IMR-90 (cell line): ENCODE results near the gene AGBL5. TPM values are rescaled to one million over a fixed set of nuclear protein-coding genes. Genes with fewer than 3 reads are reported as not detected.

Experiments used
- ATAC-seq: fragments of 200-7000 bp; cut with Tn5 transposase; 2 replicates; pipeline ENCODE4 v1.9.1; 2020; ENCODE audit warnings: low read depth, mild to moderate bottlenecking, moderate library complexity
- BruUV-seq: library from RNA; stranded (reverse); fragments of 400-500 nt; replicated peaks from 2 replicates; lab custom pipeline; 2021; lab: Mats Ljungman, UMichigan
- CTCF ChIA-PET: fragments of 300-600 bp; formaldehyde crosslinking; extraction: SDS; loops from one replicate; lab custom pipeline; 2021; ENCODE audit warnings: antibody characterized with exemption; lab: Yijun Ruan, JAX
- POLR2A ChIA-PET: fragments of 300-600 bp; sonication (Branson Sonifier 250); formaldehyde crosslinking; loops from one replicate; lab custom pipeline; 2022; ENCODE audit warnings: antibody characterized with exemption; ENCODE audit not compliant: unreplicated experiment; lab: Charles Lee
- DNase-seq: peaks from one replicate; pipeline ENCODE4 v3.0.0; 2013
- H2AFZ ChIP-seq: replicated peaks from 2 replicates; pipeline ENCODE3; 2013; ENCODE audit warnings: low read length, mild to moderate bottlenecking; ENCODE audit not compliant: poor library complexity
- H2AK5ac ChIP-seq: 2 replicates; pipeline ENCODE4 v1.6.1; 2013; ENCODE audit warnings: low read depth, low read length, inconsistent platforms
- H2AK9ac ChIP-seq: replicated peaks from 2 replicates; pipeline ENCODE3; 2013; ENCODE audit warnings: mild to moderate bottlenecking, low read depth, low read length, moderate library complexity; ENCODE audit not compliant: poor library complexity
- H2BK120ac ChIP-seq: 2 replicates; pipeline ENCODE4 v1.6.1; 2013; ENCODE audit warnings: low read depth, low read length, inconsistent platforms
- H2BK15ac ChIP-seq: 3 replicates; pipeline ENCODE4 v1.6.1; 2013; ENCODE audit warnings: low read depth, low read length, inconsistent platforms
- H2BK20ac ChIP-seq: 2 replicates; pipeline ENCODE4 v1.6.1; 2013; ENCODE audit warnings: low read depth, mild to moderate bottlenecking, inconsistent platforms, low read length, moderate library complexity
- H2BK5ac ChIP-seq: 2 replicates; pipeline ENCODE4 v1.6.1; 2013; ENCODE audit warnings: mild to moderate bottlenecking, low read depth, low read length, inconsistent platforms; ENCODE audit not compliant: poor library complexity, severe bottlenecking
- H3K14ac ChIP-seq: replicated peaks from 2 replicates; pipeline ENCODE4 v1.6.1; 2013; ENCODE audit warnings: low read depth, low read length, inconsistent platforms
- H3K18ac ChIP-seq: 2 replicates; pipeline ENCODE4 v1.6.1; 2013; ENCODE audit warnings: low read depth, low read length, control low read depth
- H3K23ac ChIP-seq: 2 replicates; pipeline ENCODE4 v1.6.1; 2013; ENCODE audit warnings: low read depth, low read length, inconsistent platforms
- H3K27ac ChIP-seq: 2 replicates; pipeline ENCODE4 v1.5.1; 2013; ENCODE audit warnings: mild to moderate bottlenecking, control low read depth, low read length; ENCODE audit not compliant: insufficient read depth
- H3K27me3 ChIP-seq: 2 replicates; pipeline ENCODE4 v1.6.1; 2013; ENCODE audit warnings: low read length; ENCODE audit not compliant: control insufficient read depth, insufficient read depth
- H3K36me3 ChIP-seq: 2 replicates; pipeline ENCODE4 v1.6.1; 2013; ENCODE audit warnings: low read length, mixed read lengths; ENCODE audit not compliant: control insufficient read depth, insufficient read depth
- H3K4ac ChIP-seq: 2 replicates; pipeline ENCODE4 v1.6.1; 2013; ENCODE audit warnings: low read depth, low read length, inconsistent platforms
- H3K4me1 ChIP-seq: 2 replicates; pipeline ENCODE4 v1.6.1; 2013; ENCODE audit warnings: low read length, mixed read lengths; ENCODE audit not compliant: control insufficient read depth, insufficient read depth
- H3K4me2 ChIP-seq: 2 replicates; pipeline ENCODE4 v1.6.1; 2013; ENCODE audit warnings: low read depth, mild to moderate bottlenecking, control low read depth, low read length, moderate library complexity
- H3K4me3 ChIP-seq: 2 replicates; pipeline ENCODE4 v1.5.1; 2013; ENCODE audit warnings: low read depth, mild to moderate bottlenecking, control low read depth, low read length, moderate library complexity; ENCODE audit not compliant: insufficient read depth
- H3K56ac ChIP-seq: 2 replicates; pipeline ENCODE4 v1.6.1; 2013; ENCODE audit warnings: low read length, inconsistent platforms; ENCODE audit not compliant: insufficient read depth; ENCODE audit errors: extremely low read depth
- H3K79me1 ChIP-seq, 2 experiments: 2 replicates each; pipeline ENCODE4 v1.6.1; 2013; ENCODE audit warnings: low read length in 2 of 2, inconsistent platforms in 1 of 2, low read depth in 1 of 2
- H3K9ac ChIP-seq: 2 replicates; pipeline ENCODE4 v1.6.1; 2013; ENCODE audit warnings: low read depth, low read length, control low read depth
- H3K9me1 ChIP-seq: 2 replicates; pipeline ENCODE4 v1.6.1; 2013; ENCODE audit warnings: low read length, inconsistent platforms; ENCODE audit not compliant: insufficient read depth
- H3K9me3 ChIP-seq: 2 replicates; pipeline ENCODE4 v1.6.1; 2013; ENCODE audit warnings: low read length; ENCODE audit not compliant: control insufficient read depth, insufficient read depth
- H4K20me1 ChIP-seq: 2 replicates; pipeline ENCODE4 v1.6.1; 2013; ENCODE audit warnings: low read length, inconsistent platforms; ENCODE audit not compliant: insufficient read depth
- H4K5ac ChIP-seq: 2 replicates; pipeline ENCODE4 v1.6.1; 2013; ENCODE audit warnings: mild to moderate bottlenecking, low read depth, low read length, control low read depth
- H4K8ac ChIP-seq, 2 experiments: 2 replicates each; pipeline ENCODE4 v1.6.1; 2013; ENCODE audit warnings: low read depth in 2 of 2, low read length in 2 of 2, control low read depth in 1 of 2, inconsistent platforms in 1 of 2
- H4K91ac ChIP-seq: 2 replicates; pipeline ENCODE4 v1.6.1; 2013; ENCODE audit warnings: low read depth, low read length, inconsistent platforms; ENCODE audit not compliant: insufficient read depth
- CHD1 ChIP-seq: IDR thresholded peaks from 2 replicates; pipeline ENCODE4 v1.6.1; 2012; ENCODE audit warnings: low read depth, low read length, improper control_type of control experiment
- ELK1 ChIP-seq: fragments of 150-350 bp; IDR thresholded peaks from 2 replicates; pipeline ENCODE4 v1.6.1; 2016; ENCODE audit warnings: low read depth, mild to moderate bottlenecking, low read length, moderate library complexity, borderline replicate concordance
- FOS ChIP-seq: fragments of 150-350 bp; IDR thresholded peaks from 2 replicates; pipeline ENCODE4 v1.6.1; 2016; ENCODE audit warnings: low read depth, low read length
- MAFK ChIP-seq: IDR thresholded peaks from 2 replicates; pipeline ENCODE4 v1.6.1; 2012; ENCODE audit warnings: low read depth, low read length, improper control_type of control experiment
- RCOR1 ChIP-seq: IDR thresholded peaks from 2 replicates; pipeline ENCODE4 v1.6.1; 2012; ENCODE audit warnings: mild to moderate bottlenecking, low read length, improper control_type of control experiment; ENCODE audit not compliant: insufficient replicate concordance
- WGBS, 2 experiments: methylation state at CpG; one replicate each; pipeline versions ENCODE4 v1.1.5 to v1.1.7; 2013; ENCODE audit warnings: missing lambda C conversion rate in 2 of 2; ENCODE audit not compliant: insufficient read length in 1 of 2; ENCODE audit errors: extremely low coverage in 2 of 2; 5-methylcytosine and 5-hydroxymethylcytosine counted together
- dilution Hi-C: fragments of 300-500 bp; cut with HindIII; formaldehyde crosslinking; loops from one replicate; pipeline ENCODE4 v1.14.3; 2018; ENCODE audit warnings: low sequenced_read_pairs; ENCODE audit not compliant: unreplicated experiment
- in situ Hi-C: fragments of 300-500 bp; cut with MboI; formaldehyde crosslinking; loops from 3 replicates; pipeline ENCODE4 v1.14.3; 2019; ENCODE audit warnings: low sequenced_read_pairs, inconsistent platforms, mixed read lengths
- intact Hi-C: fragments of 100-400 bp; cut with micrococcal nuclease; formaldehyde crosslinking; loops from 2 replicates; pipeline ENCODE4 v1.10.0; 2022
- polyA plus RNA-seq, 3 experiments: library from polyadenylated mRNA; depleted of rRNA; stranded (reverse); fragments of >200 nt; gene quantifications; 2 replicates each; pipeline ENCODE4 v1.2.3, GENCODE V29; 2012; ENCODE audit warnings: low replicate concordance in 1 of 3
- total RNA-seq: library from RNA; depleted of rRNA; stranded (reverse); fragments of >200 nt; gene quantifications from 2 replicates; pipeline ENCODE4 v1.2.3, GENCODE V29; 2012

Gene AGBL5
- total and polyA plus RNA-seq, 2 of the 4 experiments (the other 2 are of a cell fraction), result 19.0 to 26.2 TPM

GRCh38 chr2:27041752-27042151 lies 9.7 kb upstream of the AGBL5 start:
- no peak for TF ChIP-seq FOS
- TF ChIP-seq CHD1, result no peak
- TF ChIP-seq ELK1, result no peak
- TF ChIP-seq RCOR1, result no peak
- TF ChIP-seq MAFK, result no peak

More at GRCh38 chr2:27041752-27042151, 9.7 kb upstream of the AGBL5 start:
- Histone ChIP-seq H3K9me1 (peaks cover 9% of the 10 kb centered on the region), H2AK9ac (no peak overlapping the region), H3K18ac (no peak overlapping the region), H4K91ac (no peak overlapping the region), H3K23ac (no peak overlapping the region), H3K36me3 (peaks cover 54% of the 10 kb centered on the region), H3K4me1 (peaks cover 4% of the 10 kb centered on the region; the same call in 1 of the 2 replicates), H3K27me3 (no peaks in the 10 kb centered on the region), H3K9ac (no peak overlapping the region), H3K4me2 (no peak overlapping the region), H2BK120ac (no peak overlapping the region), H4K5ac (no peak overlapping the region), H4K8ac (no peak overlapping the region), H2BK5ac (no peak overlapping the region), H3K56ac (no peak overlapping the region), H3K4me3 (no peak overlapping the region), H3K79me1 (peaks cover 4 to 35% of the 10 kb centered on the region in 2 experiments; a peak in 3 of 4 replicates), H3K14ac (no peak overlapping the region), H4K20me1 (peaks cover 18% of the 10 kb centered on the region), H2AFZ (no peak overlapping the region), H3K27ac (no peak overlapping the region), H3K9me3 (no peaks in the 10 kb centered on the region), H2BK15ac (no peak overlapping the region), H3K4ac (no peak overlapping the region), H2BK20ac (no peak overlapping the region), H2AK5ac (no peak overlapping the region)
- BruUV-seq, result no TSS peak
- intact Hi-C loops (no loop called here), in situ Hi-C loops (no loop called here), dilution Hi-C loops (no loop called here)
- no peak for ATAC-seq
- no CpG with 5 or more reads among the region's 5 CpGs for WGBS, 2 experiments
- DNase-seq, result no peak
- POLR2A ChIA-PET, result interaction anchor here (0.5 to 0.6 kb wide), 2 partner anchors 71 to 151 kb away, joined by 3 read pairs; no protein-coding TSS in a partner anchor
- CTCF ChIA-PET, result no interaction called here
